Stimulated activated CD4-positive, alpha-beta T cell treated with anti-CD3 and anti-CD28 coated beads, TNF-alpha, amount 100 ng/mL, for 4 hours (primary cell): ENCODE data around the gene NEDD4.
"Not testable (repeated sequence)": the region's sequence is repeated elsewhere in the genome, so short reads cannot be mapped to it uniquely, and the experiment has no call there.

Experiments
- DNase-seq, 3 experiments: peaks; one replicate each; pipeline ENCODE4 v3.0.0-alpha.2; 2020; ENCODE audit warnings: low read depth in 3 of 3

Gene NEDD4

GRCh38 chr15:55897560-55898336, 95.7 kb downstream of the NEDD4 start:
- DNase-seq: no peak

- no peak for DNase-seq
These were observed 98.9 kb downstream of the NEDD4 start for GRCh38 chr15:55894399-55894965.

- no peak for DNase-seq
These were observed 99.6 kb downstream of the NEDD4 start for GRCh38 chr15:55893852-55894251.

DNA sequence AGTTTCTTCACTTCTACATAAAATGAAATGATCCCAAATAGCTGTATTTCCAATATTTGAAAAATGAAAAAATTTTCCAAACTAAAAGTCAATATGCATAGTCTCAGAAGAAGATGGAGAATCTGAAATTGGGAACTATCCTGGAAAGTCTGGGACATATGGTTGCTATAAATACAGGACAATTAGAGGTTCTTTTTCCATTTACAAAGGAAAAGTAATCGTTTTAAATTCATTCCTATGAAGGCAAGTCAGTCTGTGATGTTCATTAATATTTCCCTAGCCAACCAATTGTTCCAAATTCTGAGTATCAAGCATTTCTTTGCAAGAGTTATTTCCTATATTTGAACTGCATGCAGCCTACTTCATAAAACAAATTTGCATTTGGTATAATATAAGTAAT, 102.2 kb downstream of the NEDD4 start:
- DNase-seq: no peak

DNA sequence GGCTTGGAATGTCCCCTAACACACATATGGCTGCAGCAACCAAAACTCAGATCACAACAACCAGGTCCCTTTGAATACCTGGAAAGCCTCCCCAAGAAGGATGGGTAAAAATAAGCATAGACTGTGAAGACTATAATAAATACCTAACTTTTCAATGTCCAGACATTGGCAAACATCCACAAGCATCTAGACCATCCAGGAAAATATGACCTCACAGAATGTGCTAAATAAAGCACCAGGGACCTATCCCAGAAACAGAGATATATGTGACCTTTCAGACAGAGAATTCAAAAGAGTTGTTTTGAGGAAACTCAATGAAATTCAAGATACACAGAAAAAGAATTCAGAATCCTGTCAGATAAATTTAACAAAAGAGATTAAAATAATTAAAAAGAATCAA, 109.2 kb downstream of the NEDD4 start:
- DNase-seq: no peak

- DNase-seq: no peak
These were observed 114.2 kb downstream of the NEDD4 start for GRCh38 chr15:55879181-55879580.

DNA sequence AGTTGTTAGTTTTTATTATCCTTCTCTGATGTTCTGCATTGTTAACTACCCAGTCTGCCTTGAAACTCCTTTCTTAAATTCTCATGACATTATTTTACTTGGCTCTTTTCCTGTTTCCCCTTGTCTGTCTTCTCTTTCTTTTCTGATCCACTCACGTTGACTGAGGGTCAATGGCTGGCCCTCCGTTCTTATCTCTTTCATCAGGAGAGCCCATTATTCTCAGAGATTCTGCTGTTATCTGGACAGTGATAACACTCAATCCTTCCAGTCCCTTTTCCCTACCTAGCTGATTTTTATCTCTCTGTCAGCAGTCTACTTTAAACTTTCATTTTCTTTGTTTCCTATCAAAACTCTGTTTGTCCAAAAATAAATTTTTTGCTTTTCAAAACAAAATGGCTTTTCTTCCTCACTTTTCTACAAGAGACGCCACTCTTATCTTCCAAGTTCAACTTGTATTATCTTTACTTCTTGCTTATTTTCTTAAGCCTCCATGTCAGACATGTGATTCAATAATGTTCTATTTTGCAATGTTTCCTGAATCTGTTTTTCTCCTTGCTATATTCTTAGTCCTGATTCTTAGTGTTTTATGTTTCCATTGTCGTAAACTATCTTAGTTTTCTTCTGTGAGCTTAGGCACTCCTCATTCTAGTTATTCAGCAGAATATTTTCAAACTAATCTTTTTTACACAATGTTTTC, 120.2 kb downstream of the NEDD4 start:
- DNase-seq: no peak

DNA sequence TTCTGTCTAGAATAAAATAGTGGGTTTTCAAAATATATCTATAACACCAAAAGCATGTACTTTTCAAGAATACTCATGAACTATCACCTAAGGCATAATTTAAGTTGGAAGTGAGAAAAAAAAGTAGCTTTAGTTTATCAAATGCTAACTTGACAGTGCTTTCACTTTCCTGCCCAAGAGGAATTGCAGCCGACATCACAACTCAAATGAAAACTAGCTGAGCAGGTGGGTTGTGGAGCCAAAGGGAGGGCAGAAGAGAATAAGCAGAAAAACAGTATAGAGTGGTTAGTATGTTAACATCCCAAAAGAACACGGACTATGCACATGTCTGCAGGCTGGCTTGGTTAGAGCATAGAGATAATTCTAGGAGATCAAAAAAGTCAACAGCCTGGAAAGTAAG, 120.9 kb downstream of the NEDD4 start:
- DNase-seq: no peak

DNA sequence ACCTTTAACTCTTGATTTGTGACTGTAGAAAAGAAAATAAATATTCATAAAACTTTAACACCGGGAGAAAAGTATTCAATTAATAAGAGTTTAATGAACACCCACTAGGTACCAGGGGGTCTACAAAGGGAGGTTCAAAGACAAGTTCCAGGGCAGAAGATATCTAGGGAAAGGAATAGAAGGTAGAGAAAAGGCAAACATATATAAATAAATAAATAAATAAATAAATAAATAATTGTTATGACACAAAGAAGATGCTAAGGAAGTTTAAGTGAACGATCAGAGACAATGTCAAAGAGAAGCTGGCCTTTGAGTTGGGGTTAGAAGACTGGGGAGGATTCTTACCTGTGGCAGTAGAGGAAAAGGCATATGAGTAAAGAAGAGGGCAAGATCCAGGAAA, 123.8 kb downstream of the NEDD4 start:
- DNase-seq: no peak

- DNase-seq: no peak
These were observed 124.7 kb downstream of the NEDD4 start for GRCh38 chr15:55868707-55869106.

GRCh38 chr15:55868291-55868690, 125.1 kb downstream of the NEDD4 start:
- not testable (repeated sequence) for DNase-seq

GRCh38 chr15:55863911-55864310, 129.5 kb downstream of the NEDD4 start:
- no peak for DNase-seq

DNA sequence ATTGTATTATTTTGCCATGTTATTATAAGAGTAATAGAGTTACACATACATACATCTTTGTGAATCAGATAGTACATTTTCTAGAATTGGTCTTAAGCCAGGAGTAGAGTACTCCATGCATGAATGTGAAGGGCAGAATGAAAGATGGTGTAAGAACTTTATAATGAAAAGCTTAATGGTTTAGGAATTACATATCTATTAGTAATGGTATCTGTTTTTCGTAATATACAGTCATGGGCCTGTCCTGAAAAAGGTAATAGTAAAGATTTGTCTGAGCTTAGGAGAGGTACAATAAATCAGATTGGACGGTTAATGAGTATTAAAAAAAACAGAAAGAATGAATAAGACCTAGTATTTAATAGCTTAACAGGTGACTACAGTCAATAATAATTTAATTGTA, 132.3 kb downstream of the NEDD4 start:
- DNase-seq: no peak

- DNase-seq: no peak
These were observed 132.9 kb downstream of the NEDD4 start for GRCh38 chr15:55860468-55860867.

DNA sequence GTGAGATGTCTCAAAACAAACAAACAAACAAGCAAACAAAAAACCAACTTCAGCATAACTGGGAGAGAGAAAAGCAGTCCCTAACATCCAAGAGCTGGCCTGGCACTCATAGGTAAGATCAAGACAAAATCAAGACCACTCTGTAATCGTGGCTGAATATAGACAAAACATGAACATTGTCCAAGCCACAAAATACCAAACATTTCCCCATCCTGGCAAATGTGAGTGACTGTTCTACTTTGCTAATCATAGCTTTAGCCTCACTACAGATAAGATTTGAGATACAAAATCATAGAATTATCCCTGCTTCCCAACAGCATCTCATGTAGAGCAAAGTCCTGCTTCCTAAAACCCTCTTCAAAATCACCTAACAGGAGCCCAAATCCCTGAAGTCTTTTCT, 133.7 kb downstream of the NEDD4 start:
- no peak for DNase-seq

DNA sequence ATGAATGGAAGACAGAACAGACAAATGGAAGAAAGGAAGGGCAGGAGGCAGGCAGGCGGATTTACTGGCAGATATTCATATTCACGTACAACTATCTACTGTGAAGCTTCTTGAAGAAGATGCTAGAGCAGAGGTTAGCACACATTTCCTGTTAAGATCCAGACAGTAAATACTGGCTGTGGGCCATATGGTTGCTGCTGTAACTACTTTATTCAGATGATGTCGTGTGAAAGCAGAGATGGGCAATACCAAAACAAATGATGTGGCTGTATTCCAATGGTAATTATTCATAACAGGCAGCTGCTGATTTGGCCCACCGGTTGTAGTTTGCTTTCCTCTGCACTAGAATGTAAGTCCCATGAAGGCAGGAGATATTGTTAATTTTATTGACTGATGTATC, 134.8 kb downstream of the NEDD4 start:
- no peak for DNase-seq

DNA sequence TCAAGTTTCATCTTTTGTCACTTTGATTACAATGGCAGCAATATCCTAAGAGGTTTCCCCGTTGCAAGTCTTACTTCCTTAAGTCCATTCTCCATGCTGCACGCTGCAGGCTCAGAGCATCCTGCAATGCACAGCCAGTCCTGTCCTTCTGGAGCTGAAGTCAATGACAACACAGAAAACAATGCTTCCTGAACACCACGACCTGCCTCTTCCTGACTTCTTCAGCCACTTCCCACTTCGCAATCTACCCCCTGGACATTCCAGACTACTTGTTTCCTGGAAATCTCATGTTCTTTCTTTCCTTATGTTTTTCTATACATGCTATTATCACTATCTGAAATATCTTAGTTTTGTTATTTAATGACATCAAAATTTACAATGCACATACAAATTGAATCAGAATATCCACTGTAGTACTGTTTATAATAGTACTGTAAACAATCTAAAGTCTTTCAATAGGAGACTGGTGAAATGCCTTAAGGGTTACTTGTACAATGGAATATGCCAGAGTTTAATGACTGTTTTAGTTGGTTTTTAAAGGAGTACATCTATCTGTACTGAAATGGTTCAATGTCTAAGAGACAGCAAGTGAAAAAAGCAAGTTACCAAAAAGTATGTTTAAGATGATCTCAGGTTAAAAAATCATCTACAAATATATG, 136.8 kb downstream of the NEDD4 start:
- no peak for DNase-seq

GRCh38 chr15:55853134-55853533, 140.3 kb downstream of the NEDD4 start:
- no peak for DNase-seq

GRCh38 chr15:55846116-55846707, 147.2 kb downstream of the NEDD4 start:
- DNase-seq: peak in 1 of 3 experiments; percentile 8

- not testable (repeated sequence) for DNase-seq
These were observed 150.5 kb downstream of the NEDD4 start for GRCh38 chr15:55842897-55843296.

- no peak for DNase-seq
These were observed 157.5 kb downstream of the NEDD4 start for GRCh38 chr15:55835866-55836265.

DNA sequence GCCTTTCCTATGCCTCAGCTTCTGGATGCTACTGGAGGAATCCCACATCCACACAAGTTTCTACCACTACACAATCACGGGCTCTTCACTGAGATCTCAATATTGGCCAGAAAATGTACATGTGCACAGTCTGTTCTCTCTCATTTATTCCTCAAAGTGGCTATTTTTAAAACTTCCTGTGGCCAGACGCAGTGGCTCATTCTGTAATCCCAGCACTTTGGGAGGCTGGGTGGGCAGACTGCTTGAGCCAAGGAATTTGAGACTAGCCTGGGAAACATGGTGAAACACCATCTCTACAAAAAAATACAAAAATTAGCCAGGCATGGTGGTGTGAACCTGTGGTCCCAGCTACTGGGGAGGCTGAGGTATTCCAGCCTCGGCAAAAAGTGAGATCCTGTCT, 159.1 kb downstream of the NEDD4 start:
- no peak for DNase-seq
